IPS-18c (cell line): ENCODE measurements around the gene CHKB.

Source experiments
- H3K4me3 ChIP-seq: 2 replicates; pipeline ENCODE4 v1.7.0; 2013; ENCODE audit warnings: low read depth, mild to moderate bottlenecking, low read length, moderate library complexity; ENCODE audit not compliant: insufficient read depth
- H3K9me3 ChIP-seq: one replicate; pipeline ENCODE4 v1.6.1; 2013; ENCODE audit warnings: mild to moderate bottlenecking, low read length, moderate library complexity; ENCODE audit not compliant: control insufficient read depth, insufficient read depth

Gene CHKB, protein sequence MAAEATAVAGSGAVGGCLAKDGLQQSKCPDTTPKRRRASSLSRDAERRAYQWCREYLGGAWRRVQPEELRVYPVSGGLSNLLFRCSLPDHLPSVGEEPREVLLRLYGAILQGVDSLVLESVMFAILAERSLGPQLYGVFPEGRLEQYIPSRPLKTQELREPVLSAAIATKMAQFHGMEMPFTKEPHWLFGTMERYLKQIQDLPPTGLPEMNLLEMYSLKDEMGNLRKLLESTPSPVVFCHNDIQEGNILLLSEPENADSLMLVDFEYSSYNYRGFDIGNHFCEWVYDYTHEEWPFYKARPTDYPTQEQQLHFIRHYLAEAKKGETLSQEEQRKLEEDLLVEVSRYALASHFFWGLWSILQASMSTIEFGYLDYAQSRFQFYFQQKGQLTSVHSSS

DNA sequence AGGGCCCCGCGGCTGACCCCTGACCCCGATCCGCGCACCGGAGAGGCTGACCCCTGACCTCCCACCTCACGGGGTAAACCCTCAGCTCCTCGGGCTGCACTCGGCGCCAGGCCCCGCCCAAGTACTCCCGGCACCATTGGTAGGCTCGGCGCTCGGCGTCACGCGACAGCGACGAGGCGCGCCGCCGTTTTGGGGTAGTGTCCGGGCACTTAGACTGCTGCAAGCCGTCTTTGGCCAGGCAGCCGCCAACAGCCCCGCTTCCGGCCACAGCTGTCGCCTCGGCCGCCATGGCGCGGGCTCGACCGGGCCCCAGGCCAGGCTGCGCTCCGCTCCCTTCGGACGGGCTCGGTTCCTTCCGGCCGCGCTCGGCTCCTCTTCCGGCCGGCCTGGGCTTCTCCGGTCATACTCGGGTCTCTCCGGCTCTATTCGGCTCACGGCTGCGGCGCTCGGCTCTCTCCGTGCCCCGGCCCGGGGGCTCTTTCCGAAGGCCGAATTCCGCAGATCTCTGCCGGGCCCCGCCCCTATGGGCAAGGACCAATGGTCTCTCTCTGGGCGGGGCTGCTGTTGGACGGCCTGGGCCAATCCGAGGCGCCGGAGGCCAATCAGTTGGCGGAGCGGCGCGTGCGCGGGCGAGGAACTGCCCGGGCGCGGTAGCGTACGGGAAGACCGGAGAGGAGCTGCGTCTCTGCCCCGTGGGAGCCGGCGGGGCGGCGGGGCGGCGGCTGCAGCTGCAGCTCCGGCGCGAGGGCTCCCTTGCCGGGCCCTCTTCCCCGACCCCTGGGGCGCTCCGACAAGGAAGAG is at the start of gene CHKB:
TSS of gene CHKB (minus strand) at position 357 of the 801 bp plus-strand sequence. CDS start at position 289, 68 bp downstream.
- peak within 1 kb of the TSS; percentile 98 for H3K4me3 ChIP-seq
- H3K9me3 ChIP-seq: no peaks in the 10 kb centered on the region

DNA sequence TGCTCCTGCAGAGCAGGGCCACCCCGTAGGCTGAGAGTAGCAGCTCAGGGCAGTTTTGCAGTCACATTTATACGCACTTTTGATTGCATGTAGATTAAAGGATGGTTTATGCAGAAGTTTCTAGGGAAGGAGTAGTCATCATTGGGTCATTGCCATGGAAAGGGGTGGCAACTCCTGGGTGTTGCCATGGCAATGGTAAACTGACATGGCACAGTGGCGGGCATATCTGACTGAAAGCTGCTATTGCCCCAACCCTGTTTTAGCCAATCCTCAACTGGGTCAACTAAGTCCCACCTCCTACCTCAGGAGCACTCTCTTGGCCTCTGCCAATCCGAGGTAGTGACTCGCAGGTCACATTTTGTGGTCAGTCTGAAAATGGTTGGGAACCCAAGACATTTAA is 47.7 kb upstream of the CHKB start:
- Histone ChIP-seq H3K9me3 (no peaks in the 10 kb centered on the region), H3K4me3 (no peak overlapping the region)

GRCh38 chr22:50628543-50629134 is 46.0 kb upstream of the CHKB start:
- Histone ChIP-seq H3K4me3 (peak overlapping the region; percentile 68), H3K9me3 (no peaks in the 10 kb centered on the region)

GRCh38 chr22:50627642-50628542 is 45.2 kb upstream of the CHKB start, which contains the start of gene ARSA:
ARSA (minus strand) TSS chr22:50628152; CDS start chr22:50627779, 373 bp downstream.
- Histone ChIP-seq H3K4me3 (peak within 1 kb of the TSS; percentile 89), H3K9me3 (no peaks in the 10 kb centered on the region)

DNA sequence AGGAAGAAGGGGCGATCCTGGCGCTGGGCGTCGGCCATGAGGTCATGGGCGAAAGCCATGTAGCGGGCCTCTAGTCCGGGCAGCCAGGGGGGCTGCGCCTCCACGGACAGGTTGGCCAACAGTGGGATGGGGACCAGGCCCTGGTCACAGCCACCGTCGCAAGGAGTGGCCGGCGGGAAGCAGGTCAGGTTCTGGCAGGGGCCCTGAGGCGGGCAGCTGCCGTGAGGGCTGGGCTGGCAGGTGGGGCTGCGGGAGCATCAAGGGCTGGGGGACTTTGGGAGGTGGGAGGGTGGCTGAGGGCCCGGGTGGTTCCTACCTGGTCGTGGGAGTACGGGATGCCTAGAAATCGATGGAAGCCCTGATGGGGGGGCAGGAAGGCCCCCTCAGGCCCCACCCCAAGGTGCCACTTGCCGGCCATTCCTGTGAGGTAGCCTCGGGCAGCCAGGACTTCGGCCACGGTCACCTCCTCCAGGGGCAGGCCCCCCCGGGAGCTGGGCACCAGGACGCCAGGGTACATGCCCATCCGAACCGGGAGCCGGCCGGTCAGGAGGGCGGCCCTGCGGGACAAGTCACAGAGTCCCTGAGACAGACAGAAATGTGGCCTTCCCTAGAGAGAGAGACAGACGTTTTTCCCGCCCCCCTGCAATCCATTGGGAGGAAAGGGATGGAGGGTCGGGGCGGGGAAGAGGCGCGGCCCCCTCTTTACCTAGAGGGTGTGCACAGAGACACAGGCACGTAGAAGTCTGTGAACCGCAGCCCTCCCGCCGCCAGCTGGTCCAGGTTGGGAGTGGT is 44.4 kb upstream of the CHKB start:
- H3K4me3 ChIP-seq: peak overlapping the region; percentile 89
- no peaks in the 10 kb centered on the region for H3K9me3 ChIP-seq

GRCh38 chr22:50626314-50626849 is 43.7 kb upstream of the CHKB start:
- Histone ChIP-seq H3K9me3 (no peaks in the 10 kb centered on the region), H3K4me3 (no peak overlapping the region)

GRCh38 chr22:50625568-50626313 is 43.1 kb upstream of the CHKB start:
- Histone ChIP-seq H3K4me3 (no peak overlapping the region), H3K9me3 (no peaks in the 10 kb centered on the region)

GRCh38 chr22:50625131-50625567 is 42.5 kb upstream of the CHKB start:
- no peaks in the 10 kb centered on the region for H3K9me3 ChIP-seq

DNA sequence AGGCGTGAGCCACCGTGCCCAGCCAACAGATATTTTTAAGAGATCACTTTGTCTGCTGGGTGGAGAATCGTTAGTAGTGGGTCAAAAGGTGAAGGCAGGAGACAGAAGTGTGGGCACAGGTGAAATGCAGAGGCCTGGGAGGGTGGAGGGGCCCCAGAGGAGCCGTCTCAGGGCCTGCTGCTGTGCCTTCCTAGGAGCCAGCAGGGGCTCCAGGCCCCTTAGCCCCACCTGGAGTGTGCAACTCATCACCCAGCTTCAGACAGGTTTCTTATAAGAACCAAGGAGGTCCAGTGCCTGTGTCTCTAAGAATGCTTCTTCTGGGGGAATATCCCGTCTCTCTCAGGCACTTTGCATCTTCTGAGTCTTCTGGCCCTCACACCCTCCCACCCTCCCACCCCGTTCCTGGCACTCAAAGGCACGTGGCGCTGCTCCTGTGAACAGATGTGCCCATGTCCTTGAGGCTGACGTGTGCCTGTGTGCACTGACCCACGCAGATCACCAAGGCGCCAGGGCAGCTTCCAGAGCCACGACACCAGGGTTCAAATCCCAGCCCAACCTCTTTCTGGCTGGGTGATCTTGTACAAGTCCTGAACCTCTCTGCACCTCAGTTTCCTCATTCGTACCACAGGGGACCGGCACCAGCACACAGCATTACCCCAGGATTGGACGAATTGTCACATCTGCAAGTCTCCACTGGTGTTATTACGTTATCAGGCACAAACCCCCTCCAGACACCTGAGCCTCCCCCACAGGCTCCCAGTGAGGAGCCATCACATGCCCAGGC is 41.9 kb upstream of the CHKB start:
- Histone ChIP-seq H3K9me3 (no peaks in the 10 kb centered on the region), H3K4me3 (no peak overlapping the region)

More at GRCh38 chr22:50625131-50625567, 42.5 kb upstream of the CHKB start:
- no peak overlapping the region for H3K4me3 ChIP-seq

DNA sequence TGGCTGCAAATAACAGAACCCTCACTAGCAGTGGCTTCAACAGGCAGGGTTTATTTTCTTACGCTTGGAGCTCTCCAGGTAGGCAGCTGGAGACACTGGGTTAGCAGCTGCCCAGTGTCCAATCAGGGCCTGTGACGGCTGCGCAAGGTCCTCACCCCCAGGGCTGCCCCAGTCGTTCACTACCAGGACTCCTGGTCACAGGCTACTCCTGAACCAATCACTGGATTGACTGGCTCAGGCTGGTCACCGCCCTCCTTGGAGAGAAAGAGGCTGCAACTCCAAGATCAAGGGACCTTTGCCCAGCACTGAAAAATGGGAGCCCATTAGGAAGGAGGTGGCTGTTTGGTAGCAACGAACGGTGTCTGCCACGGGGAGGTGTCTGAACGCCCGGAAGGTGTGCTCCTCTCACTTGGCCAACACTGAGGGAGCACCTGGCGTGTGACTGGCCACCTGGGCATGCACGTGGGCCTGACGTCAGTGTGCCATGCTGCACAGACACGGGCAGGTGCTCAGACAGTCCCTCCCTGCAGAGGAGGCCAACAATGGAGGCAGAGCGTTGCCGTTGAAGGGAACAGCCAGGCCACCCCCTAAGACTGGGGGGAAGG is 40.2 kb upstream of the CHKB start:
- H3K4me3 ChIP-seq: no peak overlapping the region
- no peaks in the 10 kb centered on the region for H3K9me3 ChIP-seq

DNA sequence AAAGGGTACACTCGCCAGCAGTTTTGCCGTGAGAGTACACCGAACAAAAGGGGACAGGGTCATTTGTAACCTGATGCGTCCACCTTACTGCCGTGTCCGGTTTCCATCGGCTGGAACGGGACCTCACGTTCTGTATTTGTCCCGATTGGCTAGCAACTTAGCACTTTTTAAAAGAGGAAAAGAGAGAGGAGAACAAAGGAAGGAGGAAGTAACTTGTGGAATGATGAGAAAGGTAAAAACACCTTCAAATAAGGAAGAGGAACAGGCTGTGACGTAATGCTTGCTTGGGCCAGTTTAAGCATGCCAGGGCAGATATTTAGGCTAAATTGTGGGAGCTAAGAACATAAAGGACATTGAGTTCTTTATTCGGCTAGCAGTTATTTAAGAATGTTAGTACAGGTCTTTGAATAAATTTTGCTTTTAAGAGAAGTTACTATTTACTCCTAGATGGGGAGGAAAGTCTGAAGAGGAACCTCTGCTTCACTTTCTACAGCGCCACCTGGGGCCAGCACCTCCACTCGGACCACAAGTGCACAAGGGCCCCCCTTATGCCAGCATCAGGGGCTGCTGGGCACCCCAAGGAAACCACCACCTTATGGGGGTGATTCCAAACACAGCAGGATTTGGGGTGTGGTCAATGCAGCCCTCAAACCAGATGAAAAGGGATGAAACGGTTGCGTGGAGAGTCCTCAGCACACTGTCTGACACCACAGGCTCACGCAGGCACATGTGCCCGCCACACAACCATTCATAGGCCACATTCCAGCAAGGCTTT is 39.5 kb upstream of the CHKB start:
- no peaks in the 10 kb centered on the region for H3K9me3 ChIP-seq
- no peak overlapping the region for H3K4me3 ChIP-seq

DNA sequence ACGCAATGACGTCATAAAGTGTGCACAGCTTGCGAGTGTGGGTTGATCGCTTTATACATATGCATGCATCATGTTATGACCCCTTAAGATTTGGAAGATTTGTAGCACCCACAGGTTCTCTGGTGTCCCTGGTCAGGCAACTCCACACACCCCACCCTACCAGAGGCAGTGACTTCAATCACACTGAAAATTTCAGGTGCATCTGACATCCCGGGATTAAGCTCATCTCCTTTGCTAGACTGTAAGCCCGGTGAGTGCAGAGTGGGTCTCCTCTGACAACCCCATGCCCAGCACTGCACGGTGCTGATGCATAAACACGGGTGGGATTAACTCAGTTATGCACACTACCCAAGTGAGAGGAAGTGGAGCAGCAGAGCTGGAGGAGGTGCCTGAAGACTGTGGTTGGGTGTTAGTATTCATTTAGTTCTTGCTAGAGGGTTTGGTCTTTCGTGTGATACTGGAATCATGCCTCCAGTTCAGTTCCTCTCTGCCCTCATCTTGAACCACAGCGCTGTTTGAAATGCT is 38.8 kb upstream of the CHKB start:
- Histone ChIP-seq H3K9me3 (no peaks in the 10 kb centered on the region), H3K4me3 (no peak overlapping the region)

- Histone ChIP-seq H3K9me3 (no peaks in the 10 kb centered on the region), H3K4me3 (peak overlapping the region; percentile 11)
Observed at GRCh38 chr22:50620593-50621355, 38.1 kb upstream of the CHKB start.
